K562 (cell line): ENCODE results near the gene CCM2. TPM values are rescaled to one million over a fixed set of nuclear protein-coding genes. Genes with fewer than 3 reads are reported as not detected.

Source experiments
- ATF3 ChIP-seq, 2 experiments: fragments of 450-650 bp in 1 of 2; sonication (generic) in 1 of 2; formaldehyde crosslinking in 1 of 2; IDR thresholded peaks in 1 of 2; conservative IDR thresholded peaks in 1 of 2; 2 replicates each; pipeline versions ENCODE4 v1.6.1 to v1.8.1; 2016 to 2023; ENCODE audit warnings: mild to moderate bottlenecking in 2 of 2, moderate library complexity in 2 of 2, inconsistent platforms in 1 of 2, missing genetic modification reagents in 1 of 2
- CREB1 ChIP-seq, 2 experiments: sonication (generic) in 1 of 2; formaldehyde crosslinking in 1 of 2; IDR thresholded peaks; 2 replicates each; pipeline versions ENCODE4 v1.6.1 to v1.8.0; 2012 to 2022; ENCODE audit warnings: inconsistent platforms in 1 of 2, mild to moderate bottlenecking in 1 of 2, missing genetic modification reagents in 1 of 2, moderate library complexity in 1 of 2
- DMBX1 ChIP-seq: fragments of 250-450 bp; sonication (Bioruptor Pico); IDR thresholded peaks from 2 replicates; pipeline ENCODE4 v1.8.0; 2022; ENCODE audit warnings: inconsistent platforms, mild to moderate bottlenecking, moderate library complexity, borderline replicate concordance
- DPF2 ChIP-seq: fragments of 450-650 bp; IDR thresholded peaks from 2 replicates; pipeline ENCODE4 v1.6.1; 2016
- HMGN3 ChIP-seq: IDR thresholded peaks from 2 replicates; pipeline ENCODE4 v1.6.1; 2011; ENCODE audit warnings: borderline replicate concordance, low read depth, mild to moderate bottlenecking, mixed read lengths, low read length; ENCODE audit not compliant: insufficient read length; ENCODE audit errors: extremely low read depth
- HOXB6 ChIP-seq: fragments of 250-450 bp; sonication (Bioruptor Pico); IDR thresholded peaks from 2 replicates; pipeline ENCODE4 v1.5.1; 2022; ENCODE audit warnings: mild to moderate bottlenecking, borderline replicate concordance
- JUNB ChIP-seq: fragments of 450-650 bp; formaldehyde crosslinking; conservative IDR thresholded peaks from 2 replicates; pipeline ENCODE4 v1.4.0; 2020; ENCODE audit warnings: mild to moderate bottlenecking
- LARP7 ChIP-seq: fragments of 450-650 bp; IDR thresholded peaks from 2 replicates; pipeline ENCODE4 v1.6.1; 2016
- LCOR ChIP-seq: sonication (generic); formaldehyde crosslinking; IDR thresholded peaks from 2 replicates; pipeline ENCODE4 v1.8.0; 2022; ENCODE audit warnings: mild to moderate bottlenecking, missing genetic modification reagents
- LEF1 ChIP-seq: fragments of 450-650 bp; IDR thresholded peaks from 2 replicates; pipeline ENCODE4 v1.6.1; 2016; ENCODE audit warnings: mild to moderate bottlenecking
- MBD1 ChIP-seq: fragments of 250-450 bp; sonication (Bioruptor Pico); IDR thresholded peaks from 2 replicates; pipeline ENCODE4 v1.8.0; 2022; ENCODE audit warnings: inconsistent platforms
- NFIX ChIP-seq: fragments of 250-450 bp; sonication (Bioruptor Pico); IDR thresholded peaks from 2 replicates; pipeline ENCODE4 v1.4.0; 2020; ENCODE audit warnings: low read depth, mild to moderate bottlenecking, moderate library complexity
- NFRKB ChIP-seq: fragments of 450-650 bp; IDR thresholded peaks from 2 replicates; pipeline ENCODE4 v1.6.1; 2016; ENCODE audit warnings: low read depth
- PCBP2 ChIP-seq: fragments of 200-400 bp; formaldehyde crosslinking; IDR thresholded peaks from 2 replicates; pipeline ENCODE4 v1.6.1; 2018; ENCODE audit warnings: low read length, low read depth, mild to moderate bottlenecking, moderate library complexity; ENCODE audit not compliant: poor library complexity, severe bottlenecking
- POU5F1 ChIP-seq: fragments of 150-350 bp; IDR thresholded peaks from 2 replicates; pipeline ENCODE4 v1.6.1; 2014; ENCODE audit warnings: borderline replicate concordance, low read length, low read depth, mild to moderate bottlenecking; ENCODE audit not compliant: partially characterized antibody
- RBM15 ChIP-seq: fragments of 200-400 bp; formaldehyde crosslinking; IDR thresholded peaks from 2 replicates; pipeline ENCODE4 v1.6.1; 2018; ENCODE audit warnings: mild to moderate bottlenecking, low read length, moderate library complexity; ENCODE audit not compliant: insufficient read depth
- RFX1 ChIP-seq: fragments of 450-650 bp; IDR thresholded peaks from 2 replicates; pipeline ENCODE4 v1.6.1; 2016; ENCODE audit warnings: mild to moderate bottlenecking, moderate library complexity
- SIRT6 ChIP-seq: IDR thresholded peaks from one replicate; pipeline ENCODE4 v1.6.1; 2012; ENCODE audit warnings: low read depth, mild to moderate bottlenecking, control low read depth, inconsistent platforms, low read length, moderate library complexity
- SNIP1 ChIP-seq: fragments of 450-650 bp; IDR thresholded peaks from 2 replicates; pipeline ENCODE4 v1.7.1; 2017; ENCODE audit warnings: low read depth, mild to moderate bottlenecking
- TAF9B ChIP-seq: fragments of 450-650 bp; IDR thresholded peaks from 2 replicates; pipeline ENCODE4 v1.6.1; 2018; ENCODE audit warnings: mild to moderate bottlenecking; ENCODE audit not compliant: partially characterized antibody
- WHSC1 ChIP-seq: IDR thresholded peaks from one replicate; pipeline ENCODE4 v1.6.1; 2012; ENCODE audit warnings: low read length, control low read depth, inconsistent platforms
- ZEB2 ChIP-seq: fragments of 450-650 bp; IDR thresholded peaks from 2 replicates; pipeline ENCODE4 v1.6.1; 2016
- ZNF316 ChIP-seq: fragments of 450-650 bp; IDR thresholded peaks from 2 replicates; pipeline ENCODE4 v1.6.1; 2016
- ZNF512 ChIP-seq: IDR thresholded peaks from 2 replicates; pipeline ENCODE4 v1.6.1; 2016; ENCODE audit warnings: missing genetic modification characterization, missing compliant biosample characterization
- polyA plus RNA-seq, 8 experiments: library from polyadenylated mRNA; depleted of rRNA in 4 of 8; stranded (reverse) in 5 of 8; unstranded in 3 of 8; fragments of >200 nt; fragmentation: Nextera tagmentation in 2 of 8; fragmentation: Illumina TruSeq in 1 of 8; extraction: Ambion mirVana in 2 of 8; extraction: Trizol in 1 of 8; gene quantifications; 2 replicates each; pipeline versions ENCODE4 v1.2.1 to v1.2.3, GENCODE V29; 2011 to 2014; ENCODE audit warnings: inconsistent platforms in 1 of 8, missing spikeins in 1 of 8
- total RNA-seq, 7 experiments: library from RNA; depleted of rRNA in 6 of 7; stranded (reverse); fragments of >200 nt in 6 of 7; fragmentation: Illumina TruSeq in 2 of 7; extraction: Trizol in 2 of 7; gene quantifications; 2 replicates each; pipeline versions ENCODE4 v1.2.1 to v1.2.3, GENCODE V29; 2011 to 2021; ENCODE audit warnings: low replicate concordance in 1 of 7

The CCM2 gene
- total and polyA plus RNA-seq, 9 of the 15 experiments (the other 6 are each of a cell fraction or from before 2014, with no cell fraction given), result 0.41 to 38.6 (median 25.9) TPM

GRCh38 chr7:44995555-44996493, 4.2 kb upstream of the CCM2 start (continued):
- TF ChIP-seq ZNF512 (tag), result peak; percentile 54; the same call in 1 of the 2 replicates
- no peak for TF ChIP-seq RFX1
- no peak for TF ChIP-seq NFIX
- TF ChIP-seq RBM15, result no peak
- peak; percentile 43 for TF ChIP-seq ATF3 (IDR thresholded peaks at IDR 0.05)
- no peak for TF ChIP-seq ATF3 (CRISPR knock-in tag; conservative IDR thresholded peaks at IDR 0.05)
- peak; percentile 34 for TF ChIP-seq NFRKB
- TF ChIP-seq MBD1 (CRISPR knock-in tag), result no peak
- TF ChIP-seq SIRT6, result no peak
- TF ChIP-seq POU5F1, result no peak
- TF ChIP-seq SNIP1, result no peak
- 0 out of 2 replicates have a peak, but pooled peaks have one; percentile 15 for TF ChIP-seq JUNB (CRISPR knock-in tag)
- peak; percentile 77; the same call in 1 of the 2 replicates for TF ChIP-seq DMBX1 (CRISPR knock-in tag)
- TF ChIP-seq TAF9B, result peak; percentile 26
- TF ChIP-seq HOXB6 (CRISPR knock-in tag), result no peak
- TF ChIP-seq LEF1, result peak; percentile 6; the same call in 1 of the 2 replicates
- peak; percentile 65 for TF ChIP-seq ZNF316
- peak; percentile 92; the same call in 1 of the 2 replicates for TF ChIP-seq DPF2
- no peak for TF ChIP-seq WHSC1
- TF ChIP-seq HMGN3, result peak; percentile 0
- no peak for TF ChIP-seq CREB1 (IDR thresholded peaks at IDR 0.05)
- TF ChIP-seq CREB1 (CRISPR knock-in tag; IDR thresholded peaks at IDR 0.05), result 0 out of 2 replicates have a peak, but pooled peaks have one; percentile 23
- no peak for TF ChIP-seq LARP7
- TF ChIP-seq LCOR (CRISPR knock-in tag), result peak; percentile 71; the same call in 1 of the 2 replicates
- 0 out of 2 replicates have a peak, but pooled peaks have one; percentile 18 for TF ChIP-seq ZEB2
- no peak for TF ChIP-seq PCBP2
